ENCODE results near the gene EMC8. TPM values are rescaled to one million over a fixed set of nuclear protein-coding genes. Genes with fewer than 3 reads are reported as not detected.

The EMC8 gene
- total and polyA plus RNA-seq, 4 donors, result 12.0 to 12.4 (median 12.2) TPM

- Histone ChIP-seq H3K27ac (ENCODE audit: low read depth in 1 of 2, low read length in 2 of 2) (no peak overlapping the region), H3K9me3 (ENCODE audit: control insufficient read depth in 4 of 4, low read length in 3 of 4) (no peaks in the 10 kb centered on the region), H3K9ac (ENCODE audit: low read depth in 1 of 2, low read length in 2 of 2) (no peak overlapping the region), H3K27me3 (ENCODE audit: control insufficient read depth in 4 of 4, insufficient read depth in 4 of 4, low read length in 3 of 4) (no peaks in the 10 kb centered on the region), H3K36me3 (ENCODE audit: control insufficient read depth in 4 of 4, insufficient read depth in 3 of 4, low read depth in 1 of 4, low read length in 3 of 4) (no peaks in the 10 kb centered on the region), H3K4me1 (ENCODE audit: control insufficient read depth in 4 of 4, insufficient read depth in 4 of 4, low read length in 3 of 4) (peaks cover 0 to under 1% (median 0%) of the 10 kb centered on the region in 4 donors), H3K4me3 (ENCODE audit: low read depth in 1 of 3, low read length in 3 of 3) (no peak overlapping the region)
- WGBS, result 91% methylated on average over 16 of the region's 16 CpGs
- TF ChIP-seq HNF4G (IDR thresholded peaks at IDR 0.05) (no peak), SP1 (IDR thresholded peaks at IDR 0.05) (no peak), YY1 (IDR thresholded peaks at IDR 0.05) (no peak), ATF3 (IDR thresholded peaks at IDR 0.05) (no peak), GABPA (IDR thresholded peaks at IDR 0.05 in 1 of 2, conservative IDR thresholded peaks at IDR 0.05 in 1 of 2) (no peak), ZBTB33 (IDR thresholded peaks at IDR 0.05) (no peak), FOXA2 (IDR thresholded peaks at IDR 0.05) (no peak), RAD21 (IDR thresholded peaks at IDR 0.05) (no peak), HNF4A (conservative IDR thresholded peaks at IDR 0.05) (no peak), FOXA1 (IDR thresholded peaks at IDR 0.05) (no peak), JUND (IDR thresholded peaks at IDR 0.05) (no peak), REST (IDR thresholded peaks at IDR 0.05) (no peak), RXRA (IDR thresholded peaks at IDR 0.05) (no peak)
- DNase-seq (ENCODE audit: low spot score), result no peak
These were observed 27.4 kb upstream of the EMC8 start for GRCh38 chr16:85826686-85827247.

GRCh38 chr16:85825326-85825725, 26.0 kb upstream of the EMC8 start:
- Histone ChIP-seq H3K36me3 (ENCODE audit: control insufficient read depth in 4 of 4, insufficient read depth in 3 of 4, low read depth in 1 of 4, low read length in 3 of 4) (no peaks in the 10 kb centered on the region), H3K27me3 (ENCODE audit: control insufficient read depth in 4 of 4, insufficient read depth in 4 of 4, low read length in 3 of 4) (no peaks in the 10 kb centered on the region), H3K9me3 (ENCODE audit: control insufficient read depth in 4 of 4, low read length in 3 of 4) (no peaks in the 10 kb centered on the region), H3K4me1 (ENCODE audit: control insufficient read depth in 4 of 4, insufficient read depth in 4 of 4, low read length in 3 of 4) (peaks cover 0 to 3% (median 1%) of the 10 kb centered on the region in 4 donors), H3K27ac (ENCODE audit: low read depth in 1 of 2, low read length in 2 of 2) (no peak overlapping the region), H3K9ac (ENCODE audit: low read depth in 1 of 2, low read length in 2 of 2) (no peak overlapping the region), H3K4me3 (ENCODE audit: low read depth in 1 of 3, low read length in 3 of 3) (no peak overlapping the region)
- no peak for DNase-seq (ENCODE audit: low spot score)
- no peak for TF ChIP-seq ZBTB33 (IDR thresholded peaks at IDR 0.05)
- TF ChIP-seq HNF4A (conservative IDR thresholded peaks at IDR 0.05), result no peak
- TF ChIP-seq YY1 (IDR thresholded peaks at IDR 0.05), result no peak
- TF ChIP-seq SP1 (IDR thresholded peaks at IDR 0.05), result no peak
- TF ChIP-seq RXRA (IDR thresholded peaks at IDR 0.05), result no peak
- TF ChIP-seq RAD21 (IDR thresholded peaks at IDR 0.05), result peak in 1 of 2 donors; percentile 22
- 63% methylated on average over 9 of the region's 9 CpGs for WGBS

Measured in liver (tissue), 9 donors.